H1 (cell line): ENCODE data around the gene CDC26. TPM values are rescaled to one million over a fixed set of nuclear protein-coding genes. Genes with fewer than 3 reads are reported as not detected.

Source experiments
- CTCF ChIA-PET: fragments of 300-600 bp; sonication (Branson Sonifier 250); formaldehyde crosslinking; loops from one replicate; lab custom pipeline; 2021; ENCODE audit not compliant: partially characterized antibody; lab: Charles Lee
- POLR2A ChIA-PET: fragments of 300-600 bp; sonication (Branson Sonifier 250); formaldehyde crosslinking; loops from one replicate; lab custom pipeline; 2021; ENCODE audit warnings: inconsistent platforms; ENCODE audit not compliant: partially characterized antibody; lab: Charles Lee
- DNase-seq, 2 experiments: peaks; one replicate each; pipeline versions ENCODE4 v3.0.0 to v3.0.0-alpha.2; 2010 to 2022; ENCODE audit warnings: low spot score in 2 of 2, low read depth in 1 of 2, mixed read lengths in 1 of 2
- FAIRE-seq: peaks from 2 replicates; lab custom pipeline; 2011; peaks lifted over from hg19 to GRCh38; lab: Jason Lieb, UNC
- H2AFZ ChIP-seq: 2 replicates; pipeline ENCODE4 v1.8.1; 2012; ENCODE audit warnings: low read length, inconsistent platforms
- H2AK5ac ChIP-seq: 2 replicates; pipeline ENCODE4 v1.6.1; 2013; ENCODE audit warnings: low read depth, low read length
- H2BK120ac ChIP-seq: replicated peaks from 2 replicates; pipeline ENCODE3; 2013; ENCODE audit warnings: low read depth, low read length, inconsistent platforms
- H2BK12ac ChIP-seq: 2 replicates; pipeline ENCODE4 v1.6.1; 2013; ENCODE audit warnings: low read depth, low read length
- H2BK15ac ChIP-seq: 2 replicates; pipeline ENCODE4 v1.6.1; 2013; ENCODE audit warnings: low read length
- H2BK20ac ChIP-seq: 2 replicates; pipeline ENCODE4 v1.6.1; 2013; ENCODE audit warnings: low read length
- H2BK5ac ChIP-seq: 2 replicates; pipeline ENCODE4 v1.6.1; 2013; ENCODE audit warnings: low read depth, low read length
- H3K14ac ChIP-seq: 2 replicates; pipeline ENCODE4 v1.6.1; 2013; ENCODE audit warnings: inconsistent platforms; ENCODE audit not compliant: insufficient read length
- H3K18ac ChIP-seq: 2 replicates; pipeline ENCODE4 v1.6.1; 2013; ENCODE audit warnings: low read length; ENCODE audit errors: extremely low read depth
- H3K23ac ChIP-seq: 2 replicates; pipeline ENCODE4 v1.6.1; 2013; ENCODE audit warnings: inconsistent platforms; ENCODE audit not compliant: insufficient read length
- H3K23me2 ChIP-seq: 2 replicates; pipeline ENCODE4 v1.6.1; 2013; ENCODE audit warnings: low read depth, low read length
- H3K27ac ChIP-seq: 2 replicates; pipeline ENCODE4 v1.6.1; 2011; ENCODE audit warnings: low read depth, low read length, inconsistent platforms
- H3K27me3 ChIP-seq, 4 experiments: replicated peaks in 1 of 4; 1 replicate in 1 of 4; 2 replicates in 3 of 4; pipeline versions ENCODE4 v1.6.1 to v1.8.1; 2011 to 2013; ENCODE audit warnings: low read length in 3 of 4, mild to moderate bottlenecking in 3 of 4, inconsistent platforms in 2 of 4, mixed read lengths in 2 of 4, moderate library complexity in 1 of 4; ENCODE audit not compliant: control insufficient read depth in 3 of 4, insufficient read depth in 3 of 4; ENCODE audit errors: extremely low read depth in 1 of 4
- H3K36me3 ChIP-seq, 4 experiments: 2 replicates each; pipeline versions ENCODE4 v1.6.1 to v1.8.1; 2011 to 2013; ENCODE audit warnings: mild to moderate bottlenecking in 4 of 4, low read length in 3 of 4, moderate library complexity in 2 of 4, control low read depth in 1 of 4, inconsistent platforms in 1 of 4; ENCODE audit not compliant: insufficient read depth in 4 of 4, control insufficient read depth in 2 of 4
- H3K4ac ChIP-seq: replicated peaks from 2 replicates; pipeline ENCODE3; 2013; ENCODE audit warnings: low read length, low read depth, mixed read lengths, inconsistent platforms; ENCODE audit not compliant: insufficient read length
- H3K4me1 ChIP-seq, 4 experiments: replicated peaks in 1 of 4; 1 replicate in 1 of 4; 2 replicates in 3 of 4; pipeline versions ENCODE4 v1.6.1 to v1.8.1; 2011 to 2013; ENCODE audit warnings: low read length in 3 of 4, inconsistent platforms in 2 of 4, mixed read lengths in 1 of 4; ENCODE audit not compliant: insufficient read depth in 4 of 4, control insufficient read depth in 3 of 4
- H3K4me2 ChIP-seq, 2 experiments: 2 replicates each; pipeline versions ENCODE4 v1.6.1 to v1.8.1; 2011 to 2013; ENCODE audit warnings: low read depth in 2 of 2, low read length in 2 of 2, control low read depth in 1 of 2, inconsistent platforms in 1 of 2, mild to moderate bottlenecking in 1 of 2; ENCODE audit not compliant: insufficient read depth in 1 of 2
- H3K4me3 ChIP-seq, 4 experiments: fragments of 200-600, 300-600 bp in 1 of 4; sonication (generic), shearing (Covaris generic), sonication (Bioruptor Twin) in 1 of 4; 2 replicates each; pipeline versions ENCODE4 v1.5.1 to v1.8.1; 2011 to 2016; ENCODE audit warnings: low read length in 4 of 4, low read depth in 3 of 4, control low read depth in 2 of 4, inconsistent platforms in 2 of 4, mild to moderate bottlenecking in 2 of 4, mixed read lengths in 1 of 4, moderate library complexity in 1 of 4; ENCODE audit not compliant: insufficient read depth in 2 of 4; ENCODE audit errors: extremely low read depth in 1 of 4
- H3K56ac ChIP-seq: replicated peaks from 2 replicates; pipeline ENCODE3; 2013; ENCODE audit warnings: low read depth, mild to moderate bottlenecking, mixed read lengths, low read length, inconsistent platforms; ENCODE audit not compliant: insufficient read length
- H3K79me1 ChIP-seq: 2 replicates; pipeline ENCODE4 v1.6.1; 2013; ENCODE audit warnings: low read depth, low read length, control low read depth
- H3K79me2 ChIP-seq, 2 experiments: 2 replicates each; pipeline versions ENCODE4 v1.6.1 to v1.8.1; 2012 to 2013; ENCODE audit warnings: low read length in 2 of 2, mild to moderate bottlenecking in 2 of 2, inconsistent platforms in 1 of 2; ENCODE audit not compliant: insufficient read depth in 2 of 2, control insufficient read depth in 1 of 2
- H3K9ac ChIP-seq, 4 experiments: replicated peaks in 1 of 4; 1 replicate in 1 of 4; 2 replicates in 3 of 4; pipeline versions ENCODE4 v1.6.1 to v1.8.1; 2011 to 2013; ENCODE audit warnings: low read depth in 3 of 4, low read length in 3 of 4, control low read depth in 2 of 4, mild to moderate bottlenecking in 2 of 4, moderate library complexity in 2 of 4, inconsistent platforms in 1 of 4; ENCODE audit errors: extremely low read depth in 1 of 4
- H3K9me3 ChIP-seq, 2 experiments: 2 replicates each; pipeline versions ENCODE4 v1.6.1 to v1.8.1; 2012 to 2013; ENCODE audit warnings: mild to moderate bottlenecking in 2 of 2, moderate library complexity in 2 of 2, control low read depth in 1 of 2, inconsistent platforms in 1 of 2, low read depth in 1 of 2, low read length in 1 of 2, mixed read lengths in 1 of 2; ENCODE audit not compliant: insufficient read depth in 2 of 2
- H4K20me1 ChIP-seq, 2 experiments: replicated peaks in 1 of 2; 2 replicates each; pipeline versions ENCODE3 to v1.8.1; 2011 to 2013; ENCODE audit warnings: inconsistent platforms in 2 of 2, low read length in 2 of 2, mild to moderate bottlenecking in 1 of 2; ENCODE audit not compliant: insufficient read depth in 2 of 2, control insufficient read depth in 1 of 2
- H4K5ac ChIP-seq: 2 replicates; pipeline ENCODE4 v1.6.1; 2013; ENCODE audit warnings: low read length, low read depth, mixed read lengths, inconsistent platforms; ENCODE audit not compliant: insufficient read length
- H4K8ac ChIP-seq: 2 replicates; pipeline ENCODE4 v1.8.0; 2013; ENCODE audit warnings: mild to moderate bottlenecking, moderate library complexity, low read length, inconsistent platforms; ENCODE audit not compliant: insufficient read depth; ENCODE audit errors: extremely low read depth
- H4K91ac ChIP-seq: replicated peaks from 2 replicates; pipeline ENCODE3; 2013; ENCODE audit warnings: low read length, mixed read lengths, inconsistent platforms; ENCODE audit not compliant: insufficient read length
- CHD1 ChIP-seq: IDR thresholded peaks from 2 replicates; pipeline ENCODE4 v1.6.1; 2012; ENCODE audit warnings: low read depth, low read length, improper control_type of control experiment
- EP300 ChIP-seq, 2 experiments: IDR thresholded peaks; 1 replicate in 1 of 2; 2 replicates in 1 of 2; pipeline ENCODE4 v1.6.1; 2011 to 2012; ENCODE audit warnings: low read depth in 2 of 2, low read length in 2 of 2, mild to moderate bottlenecking in 2 of 2, borderline replicate concordance in 1 of 2, inconsistent platforms in 1 of 2, moderate library complexity in 1 of 2
- EZH2 ChIP-seq: fragments of 200-600 bp; sonication (generic); IDR thresholded peaks from 2 replicates; pipeline ENCODE4 v1.7.1; 2012; ENCODE audit warnings: low read depth, mild to moderate bottlenecking, moderate library complexity, low read length, inconsistent platforms; ENCODE audit not compliant: severe bottlenecking
- NANOG ChIP-seq: IDR thresholded peaks from 2 replicates; pipeline ENCODE4 v1.6.1; 2011; ENCODE audit warnings: low read length, low read depth, mild to moderate bottlenecking, inconsistent platforms; ENCODE audit not compliant: insufficient read depth, poor library complexity, severe bottlenecking
- POU5F1 ChIP-seq: IDR thresholded peaks from 2 replicates; pipeline ENCODE4 v1.6.1; 2011; ENCODE audit warnings: low read depth, mild to moderate bottlenecking, low read length, moderate library complexity
- RXRA ChIP-seq: IDR thresholded peaks from 2 replicates; pipeline ENCODE4 v1.6.1; 2011; ENCODE audit warnings: low read depth, mild to moderate bottlenecking, low read length, moderate library complexity; ENCODE audit not compliant: insufficient read depth
- SIRT6 ChIP-seq: IDR thresholded peaks from one replicate; pipeline ENCODE4 v1.7.1; 2012; ENCODE audit warnings: low read length, inconsistent platforms
- SP1 ChIP-seq: IDR thresholded peaks from 2 replicates; pipeline ENCODE4 v1.6.1; 2011; ENCODE audit warnings: low read depth, low read length
- SRF ChIP-seq: IDR thresholded peaks from 2 replicates; pipeline ENCODE4 v1.6.1; 2011; ENCODE audit warnings: mild to moderate bottlenecking, low read depth, low read length, moderate library complexity
- SUZ12 ChIP-seq: fragments of 200-600 bp; sonication (generic); IDR thresholded peaks from 2 replicates; pipeline ENCODE4 v1.6.1; 2012; ENCODE audit warnings: mild to moderate bottlenecking, inconsistent platforms, low read length, moderate library complexity, mixed read lengths
- WGBS, 2 experiments: shearing (Covaris generic) in 1 of 2; methylation state at CpG; one replicate each; pipeline versions ENCODE4 v1.1.6 to v1.1.7; 2013 to 2015; ENCODE audit warnings: low lambda C conversion rate in 2 of 2, mixed read lengths in 2 of 2, inconsistent platforms in 1 of 2, low coverage in 1 of 2, missing lambda C conversion rate in 1 of 2; ENCODE audit not compliant: insufficient replicate concordance in 2 of 2, insufficient coverage in 1 of 2, insufficient read length in 1 of 2; ENCODE audit errors: extremely low coverage in 1 of 2, missing lambda C conversion rate in 1 of 2; 5-methylcytosine and 5-hydroxymethylcytosine counted together
- polyA plus RNA-seq, 7 experiments: library from polyadenylated mRNA; depleted of rRNA in 3 of 7; stranded (reverse) in 5 of 7; unstranded in 2 of 7; fragments of >200 nt in 5 of 7; fragments of 200-250 nt in 2 of 7; gene quantifications; 1 replicate in 5 of 7; 2 replicates in 1 of 7; 4 replicates in 1 of 7; pipeline versions ENCODE4 v1.2.1 to v1.2.3, GENCODE V29; 2011 to 2013; ENCODE audit warnings: missing spikeins in 2 of 7, mixed read lengths in 2 of 7
- total RNA-seq: library from RNA; stranded (reverse); fragmentation: NEBNext Ultra II Directional; extraction: Animal tissue kit (Norgen Biotek cat#: 25700); gene quantifications from 2 replicates; pipeline ENCODE4 v1.2.1, GENCODE V29; 2021
- TF ChIP-seq, protein P1 (sequence below), 3 experiments: IDR thresholded peaks; 1 replicate in 2 of 3; 2 replicates in 1 of 3; pipeline versions ENCODE4 v1.5.1 to v1.6.1; 2011; ENCODE audit warnings: low read length in 3 of 3, mild to moderate bottlenecking in 3 of 3, inconsistent platforms in 2 of 3, low read depth in 1 of 3, moderate library complexity in 1 of 3; ENCODE audit not compliant: insufficient read depth in 1 of 3; ENCODE audit errors: control extremely low read depth in 1 of 3

Gene CDC26
- total and polyA plus RNA-seq, 2 of the 8 experiments (the other 6 are each of a cell fraction or from before 2014, with no cell fraction given): 31.5 to 41.9 TPM

DNA sequence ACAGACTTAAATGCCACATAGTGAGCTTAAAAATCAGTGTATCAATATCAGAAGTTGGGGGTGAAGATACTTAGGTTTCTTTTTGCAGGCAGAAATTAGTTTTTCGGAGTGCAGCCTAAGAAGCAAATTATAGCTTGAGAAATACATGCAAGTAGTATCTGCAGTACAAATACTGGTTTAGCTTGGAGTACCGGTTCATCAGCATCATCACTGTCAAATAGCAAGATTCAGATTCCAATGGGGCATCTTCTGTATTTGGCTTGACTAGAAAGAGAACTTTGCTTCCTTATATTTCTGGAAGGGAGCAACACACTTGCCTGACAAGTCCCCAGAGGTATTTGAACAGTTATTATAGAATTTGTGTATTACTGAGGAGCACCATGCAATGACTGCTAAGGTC, 34.2 kb downstream of the CDC26 start:
- POLR2A ChIA-PET: interaction anchor here (1.2 kb wide), 1 partner anchor 20 kb away, joined by 4 read pairs; the partner anchor contains the start of genes FKBP15 and SLC31A1
- H2BK120ac ChIP-seq: no peak overlapping the region
- 84% methylated on average over 2 of the region's 2 CpGs; no CpG with 5 or more reads in 1 of the 2 experiments for WGBS, 2 experiments
- TF ChIP-seq SUZ12 (no peak), SP1 (no peak), SRF (no peak), CHD1 (no peak), POU5F1 (no peak), EP300 (IDR thresholded peaks at IDR 0.05; ENCODE audit: borderline replicate concordance in 1 of 2, low read depth in 2 of 2, low read length in 2 of 2) (no peak), RXRA (no peak), SIRT6 (no peak), EZH2 (no peak), NANOG (no peak)
- TF ChIP-seq, protein P1, sequence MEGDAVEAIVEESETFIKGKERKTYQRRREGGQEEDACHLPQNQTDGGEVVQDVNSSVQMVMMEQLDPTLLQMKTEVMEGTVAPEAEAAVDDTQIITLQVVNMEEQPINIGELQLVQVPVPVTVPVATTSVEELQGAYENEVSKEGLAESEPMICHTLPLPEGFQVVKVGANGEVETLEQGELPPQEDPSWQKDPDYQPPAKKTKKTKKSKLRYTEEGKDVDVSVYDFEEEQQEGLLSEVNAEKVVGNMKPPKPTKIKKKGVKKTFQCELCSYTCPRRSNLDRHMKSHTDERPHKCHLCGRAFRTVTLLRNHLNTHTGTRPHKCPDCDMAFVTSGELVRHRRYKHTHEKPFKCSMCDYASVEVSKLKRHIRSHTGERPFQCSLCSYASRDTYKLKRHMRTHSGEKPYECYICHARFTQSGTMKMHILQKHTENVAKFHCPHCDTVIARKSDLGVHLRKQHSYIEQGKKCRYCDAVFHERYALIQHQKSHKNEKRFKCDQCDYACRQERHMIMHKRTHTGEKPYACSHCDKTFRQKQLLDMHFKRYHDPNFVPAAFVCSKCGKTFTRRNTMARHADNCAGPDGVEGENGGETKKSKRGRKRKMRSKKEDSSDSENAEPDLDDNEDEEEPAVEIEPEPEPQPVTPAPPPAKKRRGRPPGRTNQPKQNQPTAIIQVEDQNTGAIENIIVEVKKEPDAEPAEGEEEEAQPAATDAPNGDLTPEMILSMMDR (IDR thresholded peaks at IDR 0.05; ENCODE audit: control extremely low read depth in 1 of 3, insufficient read depth in 1 of 3, low read depth in 1 of 3, low read length in 3 of 3): no peak

More for the DNA sequence above, 34.2 kb downstream of the CDC26 start:
- no peaks in the 10 kb centered on the region; the same call in 1 of the 2 replicates for H3K79me1 ChIP-seq
- H3K9ac ChIP-seq: no peak overlapping the region
- no peaks in the 10 kb centered on the region for H3K9me3 ChIP-seq
- no peak overlapping the region for H4K5ac ChIP-seq
- peaks cover 0 to 2% of the 10 kb centered on the region in 2 experiments for H4K20me1 ChIP-seq
- no peaks in the 10 kb centered on the region for H3K79me2 ChIP-seq
- no peak overlapping the region for H3K4me3 ChIP-seq
- no peak overlapping the region for H4K8ac ChIP-seq
- H2AFZ ChIP-seq: no peak overlapping the region
- CTCF ChIA-PET: interaction anchor here (0.6 to 1.6 kb wide), 3 partner anchors 11 to 113 kb away, joined by 3 to 5 read pairs (median 3); no protein-coding TSS in a partner anchor
- H2BK12ac ChIP-seq: no peak overlapping the region
- H3K27ac ChIP-seq: no peak overlapping the region
- DNase-seq (no peak), FAIRE-seq (no peak)
- no peaks in the 10 kb centered on the region for H3K23me2 ChIP-seq
- H3K36me3 ChIP-seq: no peaks in the 10 kb centered on the region
- no peaks in the 10 kb centered on the region for H3K4me1 ChIP-seq
- no peak overlapping the region for H3K56ac ChIP-seq
- no peak overlapping the region for H2BK20ac ChIP-seq
- no peak overlapping the region for H4K91ac ChIP-seq
- H3K14ac ChIP-seq: no peak overlapping the region
- H3K4ac ChIP-seq: no peak overlapping the region
- no peak overlapping the region for H3K23ac ChIP-seq
- no peak overlapping the region for H2AK5ac ChIP-seq
- no peak overlapping the region for H2BK5ac ChIP-seq
- no peak overlapping the region for H2BK15ac ChIP-seq
- H3K27me3 ChIP-seq: no peaks in the 10 kb centered on the region
- no peak overlapping the region for H3K4me2 ChIP-seq
- H3K18ac ChIP-seq: no peak overlapping the region
